Bone marrow (tissue), 2 donors: Measurements from ENCODE around the gene SLC12A5.

Experiments used
- DNase-seq, 2 donors: peaks; one replicate each; lab custom pipeline; 2025; lab: John Stamatoyannopoulos, UW

SLC12A5 gene

GRCh38 chr20:46006022-46006705, 22.9 kb upstream of the SLC12A5 start:
- no peak for DNase-seq

- DNase-seq = no peak
These were observed 22.1 kb upstream of the SLC12A5 start for GRCh38 chr20:46006964-46007363.

GRCh38 chr20:46007671-46008070, 21.3 kb upstream of the SLC12A5 start:
- DNase-seq = no peak

GRCh38 chr20:46009816-46010215, 19.2 kb upstream of the SLC12A5 start:
- DNase-seq = no peak

- peak in 1 of 2 donors; percentile 23 for DNase-seq
These were observed 18.3 kb upstream of the SLC12A5 start for GRCh38 chr20:46010491-46011391.

GRCh38 chr20:46011631-46012482, 17.2 kb upstream of the SLC12A5 start:
- DNase-seq = no peak

- DNase-seq = no peak
These were observed 16.1 kb upstream of the SLC12A5 start for GRCh38 chr20:46012921-46013320.

- no peak for DNase-seq
These were observed 15.6 kb upstream of the SLC12A5 start for GRCh38 chr20:46013322-46013828.

- peak in 1 of 2 donors; percentile 47 for DNase-seq
These were observed 15.0 kb upstream of the SLC12A5 start for GRCh38 chr20:46013829-46014516.

GRCh38 chr20:46014517-46015396, 14.3 kb upstream of the SLC12A5 start:
- no peak for DNase-seq

GRCh38 chr20:46017272-46017671, 11.7 kb upstream of the SLC12A5 start:
- DNase-seq = no peak

GRCh38 chr20:46018112-46018511, 10.9 kb upstream of the SLC12A5 start:
- DNase-seq = no peak

- DNase-seq = no peak
These were observed 10.4 kb upstream of the SLC12A5 start for GRCh38 chr20:46018611-46019010.

GRCh38 chr20:46020555-46020954, 8.5 kb upstream of the SLC12A5 start:
- DNase-seq = peak in 1 of 2 donors; percentile 11

- no peak for DNase-seq
These were observed 7.4 kb upstream of the SLC12A5 start for GRCh38 chr20:46021361-46022359.

- DNase-seq = peak; percentile 23 to 27
These were observed 6.4 kb upstream of the SLC12A5 start for GRCh38 chr20:46022411-46023147.

GRCh38 chr20:46023148-46023484, 5.9 kb upstream of the SLC12A5 start:
- DNase-seq = no peak

GRCh38 chr20:46023999-46024398, 5.0 kb upstream of the SLC12A5 start:
- no peak for DNase-seq

- DNase-seq = no peak
These were observed 3.6 kb upstream of the SLC12A5 start for GRCh38 chr20:46025376-46025783.
